Stimulated activated naive CD8-positive, alpha-beta T cell treated with anti-CD3 and anti-CD28 coated beads, Interleukin-15, Interleukin-2, amounts not matched to agents 100 ng/mL and 50 ng/mL, for 24 hours (primary cell): ENCODE measurements around the gene DHDDS.

Experiments
- H3K27ac Mint-ChIP-seq: one replicate; pipeline ENCODE4 v1.8.0; 2021; ENCODE audit warnings: mild to moderate bottlenecking, mixed read lengths
- H3K27me3 Mint-ChIP-seq: one replicate; pipeline ENCODE4 v1.8.0; 2021; ENCODE audit warnings: mixed read lengths
- H3K36me3 Mint-ChIP-seq: one replicate; pipeline ENCODE4 v1.8.0; 2021; ENCODE audit warnings: low read depth, mixed read lengths
- H3K4me1 Mint-ChIP-seq: one replicate; pipeline ENCODE4 v1.8.0; 2021; ENCODE audit warnings: low read depth, mixed read lengths
- H3K4me3 Mint-ChIP-seq: one replicate; pipeline ENCODE4 v1.8.0; 2021; ENCODE audit warnings: mild to moderate bottlenecking, mixed read lengths
- H3K9me3 Mint-ChIP-seq: one replicate; pipeline ENCODE4 v1.8.0; 2021; ENCODE audit warnings: mixed read lengths

Gene DHDDS

DNA sequence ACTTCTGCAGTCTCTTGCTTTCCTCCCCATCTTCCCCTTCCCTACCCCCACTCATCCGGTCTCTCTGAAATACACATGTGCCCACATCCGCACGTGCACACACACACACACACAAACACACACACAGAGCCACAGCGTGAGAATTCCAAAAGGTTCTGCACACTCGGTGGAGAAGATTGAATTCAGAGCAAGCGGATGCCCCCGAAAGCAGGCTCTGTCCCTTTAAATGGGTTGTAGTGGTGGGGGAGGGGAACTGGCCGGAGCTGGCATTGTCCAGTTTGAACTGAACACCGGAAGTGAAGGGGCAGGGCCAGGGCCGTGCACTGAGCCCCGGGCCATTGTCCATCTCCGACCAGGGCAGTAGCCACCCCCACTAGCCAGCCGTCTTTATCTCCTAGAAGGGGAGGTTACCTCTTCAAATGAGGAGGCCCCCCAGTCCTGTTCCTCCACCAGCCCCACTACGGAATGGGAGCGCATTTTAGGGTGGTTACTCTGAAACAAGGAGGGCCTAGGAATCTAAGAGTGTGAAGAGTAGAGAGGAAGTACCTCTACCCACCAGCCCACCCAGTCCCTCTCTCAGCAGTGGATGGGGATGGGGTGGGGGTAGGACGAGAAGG, 22.8 kb upstream of the DHDDS start:
- Mint-ChIP-seq H3K27ac (no peak overlapping the region), H3K4me1 (peaks cover 19% of the 10 kb centered on the region), H3K27me3 (peaks cover 65% of the 10 kb centered on the region), H3K9me3 (no peaks in the 10 kb centered on the region), H3K4me3 (no peak overlapping the region), H3K36me3 (no peaks in the 10 kb centered on the region)

DNA sequence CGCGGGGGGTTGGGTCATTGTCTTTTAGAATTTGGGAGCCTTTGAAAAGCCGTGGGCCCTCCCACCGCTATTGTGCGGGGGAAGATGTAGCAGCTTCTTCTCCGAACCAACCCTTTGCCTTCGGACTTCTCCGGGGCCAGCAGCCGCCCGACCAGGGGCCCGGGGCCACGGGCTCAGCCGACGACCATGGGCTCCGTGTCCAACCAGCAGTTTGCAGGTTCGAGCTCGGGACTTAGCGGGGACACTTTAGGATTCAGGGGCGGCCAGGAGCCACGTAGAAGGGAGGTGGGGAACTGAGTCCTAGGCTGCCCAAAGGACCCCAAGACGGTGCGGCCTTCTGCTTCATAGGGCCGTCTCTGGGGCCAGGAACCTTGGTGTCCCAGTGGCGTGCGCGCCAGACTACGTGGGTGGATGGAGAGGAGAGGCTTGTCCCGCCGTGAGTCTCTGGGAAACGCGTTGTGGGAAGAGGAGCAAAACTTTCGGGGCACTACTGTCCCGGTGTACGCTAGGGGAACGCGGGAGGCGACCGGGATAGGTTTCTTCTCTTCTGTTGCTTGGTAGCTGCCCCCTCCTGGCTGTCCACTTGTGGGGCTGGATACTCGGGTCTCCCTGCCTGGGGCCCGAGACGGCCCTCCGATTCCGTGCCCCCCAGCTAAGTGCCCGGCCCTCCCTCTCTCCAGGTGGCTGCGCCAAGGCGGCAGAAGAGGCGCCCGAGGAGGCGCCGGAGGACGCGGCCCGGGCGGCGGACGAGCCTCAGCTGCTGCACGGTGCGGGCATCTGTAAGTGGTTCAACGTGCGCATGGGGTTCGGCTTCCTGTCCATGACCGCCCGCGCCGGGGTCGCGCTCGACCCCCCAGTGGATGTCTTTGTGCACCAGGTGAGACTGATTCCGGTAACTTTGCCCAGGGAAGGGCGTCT, 21.2 kb upstream of the DHDDS start, which contains the start of gene LIN28A:
Gene LIN28A (plus strand): TSS at position 112 of the 918 bp plus-strand sequence. CDS start 75 bp downstream, at position 187.
- Mint-ChIP-seq H3K27ac (no peak within 1 kb of the TSS), H3K27me3 (peaks cover 68% of the 10 kb centered on the region), H3K4me3 (no peak within 1 kb of the TSS)

DNA sequence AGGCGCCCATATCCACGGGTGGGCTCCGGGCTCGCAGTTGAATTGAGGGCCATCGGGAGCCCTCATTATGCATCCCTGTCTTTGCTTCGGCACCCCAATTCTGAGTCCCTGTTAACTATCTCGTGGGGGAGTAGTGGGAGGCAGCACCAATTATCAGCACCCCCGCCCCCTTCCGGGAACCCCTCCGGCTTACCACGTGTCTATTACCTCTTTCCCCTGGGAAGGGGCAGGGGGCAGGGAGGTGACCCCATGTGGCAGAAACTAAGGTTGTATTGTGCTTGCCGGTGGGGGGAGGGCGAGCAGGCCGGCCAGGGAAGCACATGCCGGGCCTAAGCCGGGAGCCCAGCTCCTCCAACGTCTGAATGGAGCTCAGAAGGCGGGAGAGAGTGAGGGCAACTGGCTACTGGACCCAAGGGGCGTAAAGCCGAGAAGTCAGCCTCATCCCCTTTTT, 20.5 kb upstream of the DHDDS start:
- H3K4me3 Mint-ChIP-seq = no peak overlapping the region
- H3K4me1 Mint-ChIP-seq = peaks cover 19% of the 10 kb centered on the region
- no peak overlapping the region for H3K27ac Mint-ChIP-seq
- H3K27me3 Mint-ChIP-seq = peaks cover 62% of the 10 kb centered on the region
- H3K36me3 Mint-ChIP-seq = no peaks in the 10 kb centered on the region
- H3K9me3 Mint-ChIP-seq = no peaks in the 10 kb centered on the region

More for the DNA sequence above, 21.2 kb upstream of the DHDDS start, which contains the start of gene LIN28A:
- H3K36me3 Mint-ChIP-seq = no peaks in the 10 kb centered on the region
- H3K9me3 Mint-ChIP-seq = no peaks in the 10 kb centered on the region
- peaks cover 19% of the 10 kb centered on the region for H3K4me1 Mint-ChIP-seq

DNA sequence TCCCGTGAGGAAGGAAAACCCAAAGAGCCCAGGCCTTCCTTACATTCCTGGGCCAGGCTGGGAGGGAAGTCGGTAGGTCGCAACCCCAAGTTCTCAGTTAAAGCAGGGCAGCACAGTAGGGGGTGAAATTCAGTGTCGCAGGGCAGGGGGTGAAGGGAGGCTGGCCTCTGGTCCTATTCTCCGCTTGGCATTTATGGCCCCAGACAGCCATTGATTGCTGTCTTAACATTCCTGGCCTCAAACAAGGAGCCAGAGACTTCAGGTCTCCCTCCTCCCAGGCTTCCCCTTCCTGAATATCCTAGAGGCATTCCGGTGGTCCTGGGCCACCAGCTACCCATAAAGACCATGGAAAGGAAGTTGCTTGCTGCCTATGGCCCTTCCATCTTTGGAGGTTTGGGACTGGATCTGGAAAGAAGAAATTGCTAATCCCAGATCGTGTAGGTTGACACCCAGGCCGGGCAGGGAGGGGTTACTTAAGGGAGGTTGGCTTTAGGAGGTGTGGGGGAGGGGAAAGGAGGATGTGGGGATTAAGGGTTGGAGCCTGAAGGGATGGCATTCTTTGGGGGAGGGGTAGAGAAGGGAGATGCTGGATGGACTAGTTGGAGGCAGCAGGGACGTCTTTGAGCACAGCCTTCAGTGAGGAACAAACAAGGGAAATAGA, 19.8 kb upstream of the DHDDS start:
- peaks cover 62% of the 10 kb centered on the region for H3K27me3 Mint-ChIP-seq
- no peaks in the 10 kb centered on the region for H3K9me3 Mint-ChIP-seq
- no peaks in the 10 kb centered on the region for H3K36me3 Mint-ChIP-seq
- no peak overlapping the region for H3K27ac Mint-ChIP-seq
- no peak overlapping the region for H3K4me3 Mint-ChIP-seq
- peaks cover 19% of the 10 kb centered on the region for H3K4me1 Mint-ChIP-seq

DNA sequence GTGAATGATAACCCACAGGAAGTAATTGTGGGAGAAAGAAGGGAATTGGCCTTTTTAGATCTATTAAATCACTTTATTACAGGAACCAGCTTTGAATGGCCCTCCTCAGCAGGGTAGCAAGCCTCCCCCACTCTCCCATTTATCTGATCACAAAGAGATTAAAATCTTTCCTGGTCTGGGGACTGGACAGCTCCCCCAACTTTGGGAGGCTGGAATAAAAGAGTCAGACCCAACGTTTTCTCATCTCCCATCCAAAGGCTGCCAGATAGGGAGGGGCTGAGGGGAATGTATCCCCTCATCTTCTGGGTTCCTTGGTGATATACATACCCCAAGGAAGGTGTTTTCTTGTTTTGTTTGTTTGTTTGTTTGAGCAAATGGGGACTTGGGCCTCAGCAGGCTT, 19.1 kb upstream of the DHDDS start:
- H3K4me1 Mint-ChIP-seq = peaks cover 19% of the 10 kb centered on the region
- H3K4me3 Mint-ChIP-seq = no peak overlapping the region
- H3K27me3 Mint-ChIP-seq = peaks cover 62% of the 10 kb centered on the region
- no peaks in the 10 kb centered on the region for H3K9me3 Mint-ChIP-seq
- H3K36me3 Mint-ChIP-seq = no peaks in the 10 kb centered on the region
- no peak overlapping the region for H3K27ac Mint-ChIP-seq

DNA sequence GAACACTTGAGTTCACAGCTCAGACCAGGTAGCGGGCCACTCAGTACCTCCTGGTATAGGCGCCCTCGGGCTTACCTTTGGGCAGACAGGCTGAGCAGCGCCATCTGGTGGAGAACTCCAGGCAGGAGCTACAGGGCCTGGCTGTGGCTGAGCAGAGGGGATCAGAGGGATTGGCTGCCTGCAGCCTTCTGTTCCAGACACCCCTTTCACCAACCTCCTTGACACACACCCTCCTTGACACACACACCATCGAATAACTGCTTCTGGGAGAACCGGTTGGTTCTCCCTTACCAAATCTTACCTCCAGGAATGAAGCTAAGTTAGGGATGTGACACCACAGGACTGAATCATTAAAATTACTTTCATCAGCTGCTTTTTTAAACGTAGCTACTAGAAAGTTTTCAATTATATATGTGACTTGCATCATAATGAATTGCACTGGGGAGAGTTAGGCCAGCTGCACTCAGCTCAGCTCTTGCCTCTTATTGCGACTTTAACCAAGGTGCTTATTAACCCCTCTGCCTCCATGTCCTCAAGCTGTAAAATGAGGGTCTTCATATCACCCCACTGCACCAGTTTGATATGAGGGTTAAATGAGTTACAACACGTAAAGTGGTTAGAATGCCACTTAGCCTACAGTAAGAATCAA, 14.9 kb upstream of the DHDDS start:
- Mint-ChIP-seq H3K27me3 (peaks cover 34% of the 10 kb centered on the region), H3K36me3 (no peaks in the 10 kb centered on the region), H3K4me3 (no peak overlapping the region), H3K4me1 (no peaks in the 10 kb centered on the region), H3K9me3 (no peaks in the 10 kb centered on the region), H3K27ac (no peak overlapping the region)

DNA sequence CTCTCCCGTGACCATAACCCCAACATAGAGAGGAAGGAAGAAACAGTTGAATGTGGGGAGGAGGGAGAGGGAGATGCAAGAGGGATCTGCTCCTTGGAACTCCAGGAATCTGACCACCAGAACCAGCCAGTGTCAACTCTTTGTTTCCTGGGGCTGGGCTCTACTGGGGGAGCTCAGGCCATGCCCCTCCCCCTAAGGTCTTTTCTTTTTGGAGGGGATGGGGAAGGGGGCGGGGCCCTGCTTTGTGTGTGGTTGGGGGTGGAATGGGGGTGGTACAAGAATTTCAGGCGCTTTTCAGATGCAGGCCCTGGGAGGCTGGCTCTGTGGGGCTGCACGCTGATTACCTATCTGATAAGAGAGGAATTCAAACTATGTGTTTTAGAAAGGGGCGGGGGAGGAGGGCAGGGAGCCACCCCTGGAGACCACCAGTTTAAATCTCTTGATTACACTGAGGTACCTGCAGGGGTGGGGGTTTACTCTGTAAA, 13.2 kb upstream of the DHDDS start:
- peaks cover 20% of the 10 kb centered on the region for H3K27me3 Mint-ChIP-seq
- no peak overlapping the region for H3K27ac Mint-ChIP-seq
- no peaks in the 10 kb centered on the region for H3K9me3 Mint-ChIP-seq
- H3K4me3 Mint-ChIP-seq = no peak overlapping the region
- H3K4me1 Mint-ChIP-seq = no peaks in the 10 kb centered on the region
- no peaks in the 10 kb centered on the region for H3K36me3 Mint-ChIP-seq

DNA sequence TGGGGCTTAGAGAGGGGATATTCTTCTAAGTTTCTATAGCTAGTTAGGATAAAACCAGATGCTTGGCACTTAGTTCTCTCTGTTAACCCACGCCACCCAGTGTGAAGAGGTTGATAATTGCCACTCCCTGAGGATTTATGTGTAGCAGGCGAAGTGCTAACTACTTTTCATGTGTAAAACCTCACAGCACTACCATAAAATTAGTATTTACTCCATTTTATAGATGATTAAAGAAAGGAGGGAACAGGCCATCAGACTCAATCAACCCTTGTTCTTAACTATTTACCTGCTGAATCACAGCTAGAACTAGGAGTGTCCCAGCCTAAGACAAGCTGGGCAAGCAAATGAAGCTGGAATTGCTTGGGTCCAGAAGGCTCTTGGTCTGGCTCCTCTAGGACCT, 12.6 kb upstream of the DHDDS start:
- Mint-ChIP-seq H3K27me3 (peaks cover 14% of the 10 kb centered on the region), H3K9me3 (no peaks in the 10 kb centered on the region), H3K27ac (no peak overlapping the region), H3K36me3 (no peaks in the 10 kb centered on the region), H3K4me3 (no peak overlapping the region), H3K4me1 (no peaks in the 10 kb centered on the region)

DNA sequence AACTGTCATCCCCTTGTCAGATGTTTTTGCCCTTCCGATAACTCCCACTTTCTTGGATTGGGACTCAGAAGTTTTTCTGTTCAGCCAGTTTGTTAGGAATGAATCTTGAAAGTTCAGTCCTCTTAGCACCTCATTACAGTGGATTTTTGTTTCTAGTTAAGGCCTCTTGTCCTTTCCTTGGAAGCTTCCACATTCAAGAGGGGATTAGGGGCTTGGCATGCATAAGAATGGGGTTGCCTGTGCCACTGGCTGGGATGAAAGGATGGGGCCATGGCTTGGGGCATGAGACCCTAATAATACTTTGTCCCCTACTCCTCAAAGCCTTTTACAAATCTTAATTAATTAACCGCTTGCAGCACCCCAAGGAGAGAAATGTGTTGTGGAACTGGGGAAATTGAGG, 2.4 kb upstream of the DHDDS start:
- no peak overlapping the region for H3K4me3 Mint-ChIP-seq
- H3K9me3 Mint-ChIP-seq = no peaks in the 10 kb centered on the region

DNA sequence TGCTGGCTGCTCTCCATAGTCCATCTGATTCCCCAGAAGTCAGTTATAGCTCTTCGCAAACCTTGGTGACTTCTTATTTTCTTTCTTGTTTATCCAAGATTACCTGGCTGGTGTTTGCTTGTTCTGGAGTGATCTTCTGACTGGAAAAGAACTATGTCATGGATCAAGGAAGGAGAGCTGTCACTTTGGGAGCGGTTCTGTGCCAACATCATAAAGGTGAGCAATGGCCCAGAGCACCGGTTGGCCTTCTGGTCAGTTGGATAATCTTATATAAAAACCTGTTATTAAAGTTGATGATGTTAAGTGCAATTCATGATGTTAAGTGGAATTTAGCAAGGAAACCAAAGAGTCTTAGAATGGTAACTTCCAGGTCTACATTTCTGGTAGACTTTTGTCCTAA, 672 bp downstream of the DHDDS start:
- no peaks in the 10 kb centered on the region for H3K9me3 Mint-ChIP-seq
- H3K27ac Mint-ChIP-seq = peak overlapping the region; percentile 17
- H3K27me3 Mint-ChIP-seq = no peaks in the 10 kb centered on the region
- peaks cover 38% of the 10 kb centered on the region for H3K4me1 Mint-ChIP-seq
- H3K4me3 Mint-ChIP-seq = peak overlapping the region; percentile 95
- peaks cover 10% of the 10 kb centered on the region for H3K36me3 Mint-ChIP-seq

More for the DNA sequence above, 2.4 kb upstream of the DHDDS start:
- Mint-ChIP-seq H3K4me1 (peaks cover 38% of the 10 kb centered on the region), H3K36me3 (peaks cover 9% of the 10 kb centered on the region), H3K27ac (no peak overlapping the region), H3K27me3 (no peaks in the 10 kb centered on the region)

DNA sequence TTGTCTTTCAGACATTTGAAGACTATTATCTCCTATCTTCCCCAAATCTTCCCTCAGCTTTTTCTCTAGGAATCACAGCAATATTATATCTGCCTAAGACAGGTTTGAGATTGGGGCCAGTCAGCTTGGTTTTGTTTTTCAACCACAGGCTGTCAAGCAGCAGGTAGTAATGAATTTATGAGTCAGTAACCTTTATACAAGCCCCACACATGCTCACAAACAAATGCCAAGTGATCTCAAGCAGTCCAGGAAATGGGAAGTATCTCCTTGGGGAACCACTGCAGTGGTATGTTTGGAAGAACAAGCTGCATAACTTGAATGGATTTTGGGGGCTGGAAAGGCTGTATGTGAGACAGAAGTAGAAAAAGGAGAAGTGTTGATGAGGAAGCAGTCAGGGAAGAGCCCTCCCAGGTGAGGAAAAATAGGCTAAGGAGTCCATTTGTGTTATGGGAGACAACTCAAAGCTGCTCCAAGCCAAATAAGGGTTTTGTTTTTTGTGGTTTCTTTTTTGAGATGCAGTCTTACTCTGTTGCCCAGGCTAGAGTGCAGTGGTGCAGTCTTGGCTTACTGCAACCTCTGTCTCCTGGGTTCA, 2.1 kb downstream of the DHDDS start:
- H3K27ac Mint-ChIP-seq = peak overlapping the region; percentile 7
- no peaks in the 10 kb centered on the region for H3K9me3 Mint-ChIP-seq
- H3K27me3 Mint-ChIP-seq = no peaks in the 10 kb centered on the region
- H3K4me3 Mint-ChIP-seq = no peak overlapping the region
- peaks cover 38% of the 10 kb centered on the region for H3K4me1 Mint-ChIP-seq
- peaks cover 24% of the 10 kb centered on the region for H3K36me3 Mint-ChIP-seq

DNA sequence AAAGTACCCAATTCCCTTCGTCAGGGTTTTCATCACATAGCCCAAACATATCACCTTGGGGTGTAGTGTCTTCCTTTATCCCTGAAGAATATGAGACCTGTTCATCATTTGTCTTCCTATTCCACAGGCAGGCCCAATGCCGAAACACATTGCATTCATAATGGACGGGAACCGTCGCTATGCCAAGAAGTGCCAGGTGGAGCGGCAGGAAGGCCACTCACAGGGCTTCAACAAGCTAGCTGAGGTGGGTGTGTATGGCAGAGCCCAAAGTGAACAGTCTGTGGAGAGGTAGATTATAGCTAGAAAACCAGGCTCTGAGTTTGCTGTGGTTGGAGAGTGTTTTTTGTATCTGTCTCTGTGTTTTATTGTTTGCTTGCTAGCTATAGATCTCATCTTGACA, 5.9 kb downstream of the DHDDS start:
- Mint-ChIP-seq H3K4me3 (no peak overlapping the region), H3K36me3 (peaks cover 54% of the 10 kb centered on the region)

DNA sequence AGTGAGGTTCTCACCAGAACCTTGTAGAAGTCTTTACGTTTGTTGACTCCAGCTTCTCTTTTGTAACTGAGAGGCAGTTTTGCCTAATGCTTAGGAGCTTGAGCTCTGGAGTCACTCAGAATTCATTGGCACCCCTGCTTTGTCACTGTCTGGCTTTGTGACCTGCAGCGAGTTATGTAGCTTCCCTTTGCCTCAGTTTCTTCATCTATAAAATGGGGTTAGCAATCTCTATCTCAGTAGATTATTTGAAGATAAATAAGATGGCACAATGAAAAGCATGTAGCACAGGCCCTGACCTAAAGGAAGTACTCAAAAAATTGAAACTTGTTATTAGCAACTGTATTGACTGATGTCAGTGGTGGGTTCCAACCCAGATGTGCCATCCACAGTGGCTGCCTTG, 8.1 kb downstream of the DHDDS start:
- Mint-ChIP-seq H3K27ac (no peak overlapping the region), H3K9me3 (no peaks in the 10 kb centered on the region), H3K36me3 (peaks cover 67% of the 10 kb centered on the region), H3K4me1 (no peaks in the 10 kb centered on the region), H3K4me3 (no peak overlapping the region), H3K27me3 (no peaks in the 10 kb centered on the region)

More for the DNA sequence above, 5.9 kb downstream of the DHDDS start:
- H3K4me1 Mint-ChIP-seq = peaks cover 15% of the 10 kb centered on the region
- H3K27ac Mint-ChIP-seq = no peak overlapping the region
- H3K27me3 Mint-ChIP-seq = no peaks in the 10 kb centered on the region
- H3K9me3 Mint-ChIP-seq = no peaks in the 10 kb centered on the region

DNA sequence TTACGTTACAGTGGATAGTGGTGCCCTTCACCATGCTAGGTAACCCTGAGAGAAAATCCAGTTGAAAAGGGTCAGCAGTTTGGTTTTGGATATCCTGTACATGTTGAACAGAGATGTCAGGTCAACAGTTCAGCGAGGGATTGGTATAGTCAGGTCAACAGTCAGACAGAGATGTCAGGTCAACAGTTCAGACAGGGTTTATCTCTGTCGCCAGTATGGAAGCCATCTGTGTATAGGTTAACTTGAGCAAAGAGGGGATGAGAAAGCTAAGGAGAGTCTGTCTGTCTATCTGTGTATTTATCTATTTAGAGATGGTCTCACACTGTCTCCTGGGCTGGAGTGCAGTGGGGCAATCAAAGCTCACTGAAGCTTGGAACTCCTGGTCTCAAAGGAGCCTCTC, 17.7 kb downstream of the DHDDS start:
- Mint-ChIP-seq H3K4me3 (no peak overlapping the region), H3K9me3 (no peaks in the 10 kb centered on the region), H3K27ac (no peak overlapping the region), H3K4me1 (no peaks in the 10 kb centered on the region), H3K36me3 (peaks cover 62% of the 10 kb centered on the region), H3K27me3 (no peaks in the 10 kb centered on the region)
